ENCODE data around the gene C2orf80. TPM values are rescaled to one million over a fixed set of nuclear protein-coding genes. Genes with fewer than 3 reads are reported as not detected.
"Not testable (repeated sequence)": the region's sequence is repeated elsewhere in the genome, so short reads cannot be mapped to it uniquely, and the experiment has no call there.

The C2orf80 gene
- total RNA-seq, 6 experiments from 2014 or later, result not detected

DNA sequence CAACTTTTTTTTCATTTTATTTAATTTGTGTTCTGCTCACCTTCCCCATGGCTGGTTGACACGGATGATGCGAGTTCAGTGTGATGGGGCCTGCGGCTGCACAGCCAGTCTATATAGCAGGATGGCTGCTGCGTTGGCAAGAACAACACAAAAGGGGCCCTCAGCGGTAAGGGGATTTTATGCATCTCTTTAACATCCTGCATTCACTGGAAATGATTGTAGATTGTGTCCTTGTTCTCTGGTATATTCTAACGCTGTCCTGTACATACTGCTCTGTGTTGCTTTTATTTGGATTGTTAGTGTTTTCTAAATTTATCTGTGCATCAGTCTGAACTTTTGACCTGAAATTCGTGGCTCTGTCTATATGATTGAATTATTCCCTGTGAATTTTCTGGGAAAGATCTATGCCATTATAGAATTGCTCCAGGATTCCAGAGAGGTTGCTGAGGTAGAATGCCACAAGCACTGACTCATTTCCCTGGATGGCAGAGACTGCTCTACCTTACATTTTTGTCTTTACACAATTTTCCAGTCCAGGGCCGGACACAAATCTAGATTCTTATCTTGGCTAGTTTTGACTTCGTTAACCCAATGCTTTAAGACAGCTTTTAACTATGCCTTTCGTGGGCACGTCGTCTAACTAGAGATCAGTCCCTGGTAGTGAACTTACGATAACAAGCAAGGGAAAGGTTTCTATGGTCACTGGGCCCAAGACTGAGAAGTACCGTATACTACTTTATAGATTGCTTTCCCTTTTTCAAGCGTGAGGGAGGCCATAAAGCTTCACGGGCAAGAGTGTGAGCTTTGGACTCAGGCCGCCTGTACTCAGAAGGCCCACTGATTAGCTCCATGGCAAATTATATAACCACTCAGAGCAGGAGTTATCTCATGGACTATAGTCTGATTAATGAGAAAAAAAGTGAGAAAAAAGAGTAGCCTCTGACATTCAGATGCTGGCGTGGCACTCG, 59.8 kb downstream of the C2orf80 start, which contains the start of gene CRYGC:
CRYGC (minus strand) TSS at position 85 of the 968 bp plus-strand sequence; CDS start at position 49, 36 bp downstream.
- H3K4me3 Mint-ChIP-seq, result no peak within 1 kb of the TSS
- TF ChIP-seq, protein P1, sequence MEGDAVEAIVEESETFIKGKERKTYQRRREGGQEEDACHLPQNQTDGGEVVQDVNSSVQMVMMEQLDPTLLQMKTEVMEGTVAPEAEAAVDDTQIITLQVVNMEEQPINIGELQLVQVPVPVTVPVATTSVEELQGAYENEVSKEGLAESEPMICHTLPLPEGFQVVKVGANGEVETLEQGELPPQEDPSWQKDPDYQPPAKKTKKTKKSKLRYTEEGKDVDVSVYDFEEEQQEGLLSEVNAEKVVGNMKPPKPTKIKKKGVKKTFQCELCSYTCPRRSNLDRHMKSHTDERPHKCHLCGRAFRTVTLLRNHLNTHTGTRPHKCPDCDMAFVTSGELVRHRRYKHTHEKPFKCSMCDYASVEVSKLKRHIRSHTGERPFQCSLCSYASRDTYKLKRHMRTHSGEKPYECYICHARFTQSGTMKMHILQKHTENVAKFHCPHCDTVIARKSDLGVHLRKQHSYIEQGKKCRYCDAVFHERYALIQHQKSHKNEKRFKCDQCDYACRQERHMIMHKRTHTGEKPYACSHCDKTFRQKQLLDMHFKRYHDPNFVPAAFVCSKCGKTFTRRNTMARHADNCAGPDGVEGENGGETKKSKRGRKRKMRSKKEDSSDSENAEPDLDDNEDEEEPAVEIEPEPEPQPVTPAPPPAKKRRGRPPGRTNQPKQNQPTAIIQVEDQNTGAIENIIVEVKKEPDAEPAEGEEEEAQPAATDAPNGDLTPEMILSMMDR (IDR thresholded peaks at IDR 0.05), result no peak
- H3K27ac Mint-ChIP-seq, result no peak within 1 kb of the TSS
- H3K9me3 Mint-ChIP-seq, result no peaks in the 10 kb centered on the region
- H3K27me3 Mint-ChIP-seq (ENCODE audit: insufficient read depth), result peaks cover 8% of the 10 kb centered on the region
- DNase-seq, result no peak
- H3K4me1 Mint-ChIP-seq (ENCODE audit: low read depth), result peaks cover 9% of the 10 kb centered on the region
- H3K36me3 Mint-ChIP-seq (ENCODE audit: low read depth), result no peaks in the 10 kb centered on the region

DNA sequence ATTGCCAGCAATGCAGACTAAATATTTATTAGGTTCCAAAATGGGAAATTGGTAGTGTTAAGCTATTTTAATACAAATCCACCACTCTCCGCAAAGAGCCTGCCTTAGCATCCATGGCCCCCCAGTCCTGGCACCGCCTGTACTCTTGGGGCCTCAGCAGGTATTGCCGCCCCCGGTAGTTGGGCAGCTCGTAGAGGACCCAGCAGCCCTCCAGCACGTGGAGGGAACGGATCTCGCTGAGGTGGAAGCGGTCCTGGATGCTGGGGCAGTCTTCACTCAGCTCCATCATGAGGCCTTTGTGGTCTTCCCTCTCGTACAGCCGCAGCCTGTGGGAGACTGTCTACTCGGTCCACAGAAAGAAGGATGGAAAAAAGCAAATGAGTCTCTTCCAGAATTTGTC, 61.7 kb downstream of the C2orf80 start:
- no peaks in the 10 kb centered on the region for H3K9me3 Mint-ChIP-seq
- DNase-seq, result no peak
- H3K27me3 Mint-ChIP-seq (ENCODE audit: insufficient read depth), result peaks cover 16% of the 10 kb centered on the region
- no peaks in the 10 kb centered on the region for H3K36me3 Mint-ChIP-seq (ENCODE audit: low read depth)
- H3K4me1 Mint-ChIP-seq (ENCODE audit: low read depth), result peaks cover 9% of the 10 kb centered on the region
- TF ChIP-seq, protein P1 (IDR thresholded peaks at IDR 0.05), result no peak
- no peak overlapping the region for H3K4me3 Mint-ChIP-seq
- no peak overlapping the region for H3K27ac Mint-ChIP-seq

DNA sequence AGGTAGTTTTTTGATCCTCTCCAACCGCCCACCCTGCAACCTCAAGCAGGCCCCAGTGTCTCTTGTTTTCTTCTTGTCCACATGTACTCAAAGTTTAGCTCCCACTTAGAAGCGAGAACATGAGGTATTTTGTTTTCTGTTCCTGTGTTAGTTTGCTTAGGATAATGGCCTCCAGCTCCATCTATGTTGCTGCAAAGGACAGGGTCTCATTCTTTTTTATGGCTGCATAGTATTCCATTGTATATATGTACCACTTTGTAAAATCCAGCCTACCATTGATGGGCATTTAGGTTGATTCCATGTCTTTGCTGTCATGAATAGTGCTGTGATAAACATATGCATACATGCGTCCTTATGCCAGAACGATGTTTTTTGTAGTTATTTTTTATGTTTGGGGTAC, 62.7 kb downstream of the C2orf80 start:
- Mint-ChIP-seq H3K27ac (no peak overlapping the region), H3K4me1 (ENCODE audit: low read depth) (peaks cover 9% of the 10 kb centered on the region), H3K27me3 (ENCODE audit: insufficient read depth) (peaks cover 14% of the 10 kb centered on the region), H3K9me3 (no peaks in the 10 kb centered on the region), H3K4me3 (no peak overlapping the region), H3K36me3 (ENCODE audit: low read depth) (no peaks in the 10 kb centered on the region)
- TF ChIP-seq, protein P1 (IDR thresholded peaks at IDR 0.05), result no peak
- DNase-seq, result no peak

DNA sequence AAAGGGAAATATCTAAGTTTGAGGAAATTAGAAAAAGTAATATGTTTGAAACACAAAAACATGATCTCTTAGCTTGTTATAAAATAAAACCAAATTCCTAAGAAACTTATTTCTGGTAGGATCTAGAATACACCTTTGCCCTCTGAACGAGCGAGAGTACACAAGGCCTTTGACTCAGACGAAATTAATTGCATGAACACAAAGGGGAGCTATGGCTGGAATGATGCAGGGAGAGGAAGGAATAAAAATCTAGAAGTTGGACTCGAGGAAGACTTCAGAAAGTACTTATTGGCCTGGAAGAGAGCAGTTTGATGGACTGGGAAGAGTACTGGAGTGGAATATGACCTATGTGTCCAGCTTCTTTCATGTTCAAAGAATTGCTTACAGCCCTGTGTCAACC, 64.6 kb downstream of the C2orf80 start:
- Mint-ChIP-seq H3K27me3 (ENCODE audit: insufficient read depth) (peaks cover 22% of the 10 kb centered on the region), H3K36me3 (ENCODE audit: low read depth) (no peaks in the 10 kb centered on the region), H3K27ac (no peak overlapping the region), H3K4me1 (ENCODE audit: low read depth) (peaks cover 7% of the 10 kb centered on the region), H3K4me3 (no peak overlapping the region), H3K9me3 (no peaks in the 10 kb centered on the region)
- no peak for DNase-seq
- TF ChIP-seq, protein P1 (IDR thresholded peaks at IDR 0.05), result no peak

DNA sequence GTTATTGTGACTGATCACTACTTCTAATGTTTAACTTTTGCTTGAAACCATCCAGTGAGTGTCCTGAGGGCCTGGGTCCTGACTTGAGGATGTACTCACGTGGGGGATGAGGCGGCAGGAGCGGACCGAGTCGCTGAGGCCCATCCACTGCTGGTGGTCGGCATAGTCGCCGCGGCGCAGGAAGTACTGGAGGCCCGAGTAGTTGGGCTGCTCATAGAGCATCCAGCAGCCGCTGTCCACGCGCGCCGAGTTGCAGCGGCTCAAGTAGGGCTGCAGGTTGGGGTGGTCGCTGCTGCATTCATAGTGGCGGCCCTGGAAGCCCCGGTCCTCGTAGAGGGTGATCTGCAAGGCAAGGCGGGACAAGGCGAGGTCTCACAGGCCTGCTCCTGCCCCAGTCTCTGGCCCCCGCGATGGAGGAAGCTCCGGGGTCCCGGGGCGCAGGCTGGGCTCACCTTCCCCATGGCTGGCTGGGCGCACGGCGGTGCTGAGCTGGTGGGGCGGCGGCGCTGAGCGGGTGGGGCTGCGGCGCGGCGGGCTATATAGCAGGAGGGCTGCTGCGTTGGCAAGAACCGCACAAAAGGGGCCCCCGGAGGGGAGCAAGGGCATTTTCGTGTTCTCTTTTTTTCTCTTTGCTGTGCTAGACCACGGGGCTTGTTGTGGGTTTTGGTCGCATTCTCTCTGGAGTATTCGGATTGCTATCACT, 65.7 kb downstream of the C2orf80 start, which contains the start of gene CRYGD:
CRYGD (minus strand) TSS at position 512 of the 703 bp plus-strand sequence; CDS start at position 461, 51 bp downstream.
- H3K27me3 Mint-ChIP-seq (ENCODE audit: insufficient read depth), result peaks cover 22% of the 10 kb centered on the region
- H3K27ac Mint-ChIP-seq; H3K4me3 Mint-ChIP-seq; H3K9me3 Mint-ChIP-seq; H3K36me3 Mint-ChIP-seq (ENCODE audit: low read depth); DNase-seq; H3K4me1 Mint-ChIP-seq (ENCODE audit: low read depth): not testable (repeated sequence)
